Keratinocyte (primary cell): ENCODE measurements around the gene CCDC69.

Experiments used
- EZH2 ChIP-seq: IDR thresholded peaks from one replicate; pipeline ENCODE4 v1.6.1; 2012; ENCODE audit warnings: inconsistent platforms, mild to moderate bottlenecking, low read length, moderate library complexity
- TF ChIP-seq, protein P1 (sequence below), 3 experiments: IDR thresholded peaks in 1 of 3; conservative IDR thresholded peaks in 1 of 3; optimal IDR thresholded peaks in 1 of 3; 2 replicates in 2 of 3; 3 replicates in 1 of 3; pipeline versions ENCODE3 to v1.5.1; 2011; ENCODE audit warnings: low read length in 3 of 3, mild to moderate bottlenecking in 3 of 3, moderate library complexity in 2 of 3, control low read depth in 1 of 3, inconsistent platforms in 1 of 3; ENCODE audit not compliant: insufficient read depth in 2 of 3; ENCODE audit errors: extremely low read depth in 1 of 3

DNA sequence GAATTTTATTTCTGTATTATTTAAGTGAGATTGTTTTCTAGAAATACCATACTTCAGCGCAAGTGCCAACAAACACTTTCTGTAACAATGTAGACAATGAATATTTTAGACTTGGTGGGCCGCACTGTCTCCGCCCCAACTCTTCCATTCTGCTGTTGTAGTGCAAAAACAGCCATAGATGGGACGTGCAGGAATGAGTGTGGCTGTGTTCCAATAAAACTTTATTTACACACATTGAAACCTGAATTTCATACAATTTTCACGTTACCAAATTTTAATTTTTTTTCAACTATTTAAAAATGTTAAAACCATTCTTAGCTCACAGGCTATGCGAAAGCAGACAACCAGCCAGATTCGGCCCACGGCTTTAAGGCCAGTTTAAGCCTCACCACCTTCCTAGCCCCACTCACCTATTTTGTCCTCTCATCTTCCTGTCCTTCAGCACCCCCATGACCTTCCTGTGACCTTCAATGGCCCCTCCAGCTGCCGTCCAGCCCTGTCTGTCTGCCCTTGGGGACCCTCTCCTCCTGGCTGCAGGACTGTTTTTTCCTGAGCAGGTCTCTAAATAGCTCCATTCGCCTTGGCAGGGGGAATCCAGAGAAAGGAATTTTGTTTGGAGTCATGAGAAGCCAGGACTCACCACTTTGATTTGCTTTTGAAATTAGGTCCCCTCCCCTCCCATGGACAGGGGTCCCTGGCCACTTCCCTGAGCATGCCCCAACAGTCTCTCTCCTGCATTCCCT, 55.1 kb downstream of the CCDC69 start:
- TF ChIP-seq, protein P1, sequence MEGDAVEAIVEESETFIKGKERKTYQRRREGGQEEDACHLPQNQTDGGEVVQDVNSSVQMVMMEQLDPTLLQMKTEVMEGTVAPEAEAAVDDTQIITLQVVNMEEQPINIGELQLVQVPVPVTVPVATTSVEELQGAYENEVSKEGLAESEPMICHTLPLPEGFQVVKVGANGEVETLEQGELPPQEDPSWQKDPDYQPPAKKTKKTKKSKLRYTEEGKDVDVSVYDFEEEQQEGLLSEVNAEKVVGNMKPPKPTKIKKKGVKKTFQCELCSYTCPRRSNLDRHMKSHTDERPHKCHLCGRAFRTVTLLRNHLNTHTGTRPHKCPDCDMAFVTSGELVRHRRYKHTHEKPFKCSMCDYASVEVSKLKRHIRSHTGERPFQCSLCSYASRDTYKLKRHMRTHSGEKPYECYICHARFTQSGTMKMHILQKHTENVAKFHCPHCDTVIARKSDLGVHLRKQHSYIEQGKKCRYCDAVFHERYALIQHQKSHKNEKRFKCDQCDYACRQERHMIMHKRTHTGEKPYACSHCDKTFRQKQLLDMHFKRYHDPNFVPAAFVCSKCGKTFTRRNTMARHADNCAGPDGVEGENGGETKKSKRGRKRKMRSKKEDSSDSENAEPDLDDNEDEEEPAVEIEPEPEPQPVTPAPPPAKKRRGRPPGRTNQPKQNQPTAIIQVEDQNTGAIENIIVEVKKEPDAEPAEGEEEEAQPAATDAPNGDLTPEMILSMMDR (optimal IDR thresholded peaks at IDR 0.05 in 1 of 3, IDR thresholded peaks at IDR 0.05 in 1 of 3, conservative IDR thresholded peaks at IDR 0.05 in 1 of 3; ENCODE audit: extremely low read depth in 1 of 3, insufficient read depth in 2 of 3, low read length in 3 of 3), result no peak
- TF ChIP-seq EZH2, result no peak
